Ectodermal cell (in vitro differentiated cells): Measurements from ENCODE around the gene GRAMD1A.
"Not testable (repeated sequence)": the region's sequence is repeated elsewhere in the genome, so short reads cannot be mapped to it uniquely, and the experiment has no call there.

Source experiments
- H3K27ac ChIP-seq: 2 replicates; pipeline ENCODE4 v1.7.0; 2013; ENCODE audit warnings: mild to moderate bottlenecking, low read depth, low read length; ENCODE audit not compliant: insufficient read depth, poor library complexity, severe bottlenecking
- H3K27me3 ChIP-seq: 2 replicates; pipeline ENCODE4 v1.7.0; 2013; ENCODE audit warnings: mild to moderate bottlenecking, low read length; ENCODE audit not compliant: insufficient read depth, control insufficient read depth, poor library complexity, severe bottlenecking
- H3K36me3 ChIP-seq: one replicate; pipeline ENCODE4 v1.7.0; 2013; ENCODE audit warnings: low read length; ENCODE audit not compliant: control insufficient read depth, insufficient read depth
- H3K4me1 ChIP-seq: one replicate; pipeline ENCODE4 v1.7.0; 2013; ENCODE audit warnings: low read length; ENCODE audit not compliant: control insufficient read depth, insufficient read depth
- H3K4me3 ChIP-seq: 2 replicates; pipeline ENCODE4 v1.7.0; 2013; ENCODE audit warnings: low read depth, low read length, control low read depth; ENCODE audit not compliant: insufficient read depth
- H3K9me3 ChIP-seq: 2 replicates; pipeline ENCODE4 v1.7.0; 2013; ENCODE audit warnings: mild to moderate bottlenecking, low read length, moderate library complexity; ENCODE audit not compliant: control insufficient read depth
- WGBS, 2 experiments: methylation state at CpG; one replicate each; pipeline ENCODE4 v1.1.7; 2013; ENCODE audit warnings: missing lambda C conversion rate in 2 of 2; 5-methylcytosine and 5-hydroxymethylcytosine counted together

The GRAMD1A gene

GRCh38 chr19:35011091-35011689 is 11.1 kb downstream of the GRAMD1A start:
- H3K4me3 ChIP-seq: no peak overlapping the region
- H3K9me3 ChIP-seq: no peaks in the 10 kb centered on the region
- H3K36me3 ChIP-seq: peaks cover 50% of the 10 kb centered on the region
- H3K27ac ChIP-seq: no peak overlapping the region
- no peaks in the 10 kb centered on the region for H3K4me1 ChIP-seq
- 95% methylated on average over 13 of the region's 13 CpGs for whole genome bisulfite sequencing, 2 experiments
- H3K27me3 ChIP-seq: no peaks in the 10 kb centered on the region

GRCh38 chr19:35011737-35012682 is 11.9 kb downstream of the GRAMD1A start:
- WGBS, 2 experiments: 95% methylated on average over 18 of the region's 18 CpGs
- Histone ChIP-seq H3K27ac (no peak overlapping the region), H3K9me3 (no peaks in the 10 kb centered on the region), H3K4me3 (no peak overlapping the region), H3K27me3 (no peaks in the 10 kb centered on the region), H3K4me1 (no peaks in the 10 kb centered on the region), H3K36me3 (peaks cover 54% of the 10 kb centered on the region)

- H3K27ac ChIP-seq: no peak overlapping the region
- H3K36me3 ChIP-seq: peaks cover 57% of the 10 kb centered on the region
- WGBS, 2 experiments: 76 to 78% methylated on average over 32 of the region's 32 CpGs
Observed at GRCh38 chr19:35013041-35013819, 13.1 kb downstream of the GRAMD1A start.

GRCh38 chr19:35013820-35014754 is 14.0 kb downstream of the GRAMD1A start:
- H3K27me3 ChIP-seq: no peaks in the 10 kb centered on the region
- peaks cover 56% of the 10 kb centered on the region for H3K36me3 ChIP-seq
- H3K4me1 ChIP-seq: no peaks in the 10 kb centered on the region
- no peak overlapping the region for H3K27ac ChIP-seq
- H3K4me3 ChIP-seq: no peak overlapping the region
- WGBS, 2 experiments: 95 to 97% methylated on average over 23 of the region's 23 CpGs
- H3K9me3 ChIP-seq: no peaks in the 10 kb centered on the region

More at GRCh38 chr19:35013041-35013819, 13.1 kb downstream of the GRAMD1A start:
- H3K9me3 ChIP-seq: no peaks in the 10 kb centered on the region
- no peak overlapping the region for H3K4me3 ChIP-seq
- no peaks in the 10 kb centered on the region for H3K27me3 ChIP-seq
- H3K4me1 ChIP-seq: no peaks in the 10 kb centered on the region

- not testable (repeated sequence) for H3K27me3 ChIP-seq, H3K9me3 ChIP-seq, H3K4me3 ChIP-seq, H3K27ac ChIP-seq, H3K4me1 ChIP-seq
- H3K36me3 ChIP-seq: peaks cover 56% of the 10 kb centered on the region
- WGBS, 2 experiments: 92 to 93% methylated on average over 4 of the region's 4 CpGs
Observed at GRCh38 chr19:35014774-35015173, 14.7 kb downstream of the GRAMD1A start.

- H3K4me3 ChIP-seq: no peak overlapping the region
- H3K9me3 ChIP-seq: no peaks in the 10 kb centered on the region
- H3K27ac ChIP-seq: no peak overlapping the region
- H3K27me3 ChIP-seq: no peaks in the 10 kb centered on the region
- peaks cover 53% of the 10 kb centered on the region for H3K36me3 ChIP-seq
- 91 to 94% methylated on average over 16 of the region's 16 CpGs for WGBS, 2 experiments
- no peaks in the 10 kb centered on the region for H3K4me1 ChIP-seq
Observed at GRCh38 chr19:35015270-35015953, 15.3 kb downstream of the GRAMD1A start.

- no peaks in the 10 kb centered on the region for H3K4me1 ChIP-seq
- no peak overlapping the region for H3K27ac ChIP-seq
- no peaks in the 10 kb centered on the region for H3K9me3 ChIP-seq
- no peaks in the 10 kb centered on the region for H3K27me3 ChIP-seq
- WGBS, 2 experiments: 95 to 97% methylated on average over 6 of the region's 6 CpGs
- H3K4me3 ChIP-seq: no peak overlapping the region
- peaks cover 58% of the 10 kb centered on the region for H3K36me3 ChIP-seq
Observed at GRCh38 chr19:35015954-35016351, 15.8 kb downstream of the GRAMD1A start.

- Histone ChIP-seq H3K27ac (no peak overlapping the region), H3K4me3 (no peak overlapping the region), H3K27me3 (no peaks in the 10 kb centered on the region), H3K4me1 (no peaks in the 10 kb centered on the region), H3K36me3 (peaks cover 54% of the 10 kb centered on the region), H3K9me3 (no peaks in the 10 kb centered on the region)
- WGBS, 2 experiments: 92 to 96% methylated on average over 3 of the region's 3 CpGs
Observed at GRCh38 chr19:35017507-35017906, 17.4 kb downstream of the GRAMD1A start.

GRCh38 chr19:35018379-35018778 is 18.3 kb downstream of the GRAMD1A start:
- Histone ChIP-seq H3K9me3 (no peaks in the 10 kb centered on the region), H3K36me3 (peaks cover 58% of the 10 kb centered on the region), H3K27ac (no peak overlapping the region), H3K4me3 (no peak overlapping the region), H3K27me3 (no peaks in the 10 kb centered on the region), H3K4me1 (no peaks in the 10 kb centered on the region)
- WGBS, 2 experiments: 91 to 96% methylated on average over 4 of the region's 4 CpGs
